Neural crest cell (in vitro differentiated cells): ENCODE measurements around the gene ASTN2. TPM values are rescaled to one million over a fixed set of nuclear protein-coding genes. Genes with fewer than 3 reads are reported as not detected.

Source experiments
- DNase-seq: peaks from one replicate; pipeline ENCODE4 v3.0.0; 2021; ENCODE audit warnings: low read depth, mixed read lengths, low spot score
- H3K27ac Mint-ChIP-seq: one replicate; pipeline ENCODE4 v1.8.0; 2021; ENCODE audit warnings: mild to moderate bottlenecking, mixed read lengths; ENCODE audit not compliant: unreplicated experiment
- H3K27me3 Mint-ChIP-seq: 2 replicates; pipeline ENCODE4 v1.8.0; 2021; ENCODE audit warnings: low read depth, mild to moderate bottlenecking, mixed read lengths
- H3K36me3 Mint-ChIP-seq: 2 replicates; pipeline ENCODE4 v1.8.0; 2021; ENCODE audit warnings: low read depth, mild to moderate bottlenecking, mixed read lengths
- H3K4me1 Mint-ChIP-seq: 2 replicates; pipeline ENCODE4 v1.8.0; 2021; ENCODE audit warnings: mixed read lengths
- H3K4me3 Mint-ChIP-seq: one replicate; pipeline ENCODE4 v1.8.0; 2021; ENCODE audit warnings: mild to moderate bottlenecking, mixed read lengths
- H3K9me3 Mint-ChIP-seq: 2 replicates; pipeline ENCODE4 v1.8.0; 2021; ENCODE audit warnings: mixed read lengths
- CTCF ChIP-seq: fragments of 200-600 bp; sonication (generic); conservative IDR thresholded peaks from 2 replicates; pipeline ENCODE4 v1.5.0; 2021; ENCODE audit warnings: antibody characterized with exemption, mild to moderate bottlenecking
- total RNA-seq: library from RNA; stranded (reverse); gene quantifications from 2 replicates; pipeline ENCODE4 v1.2.1, GENCODE V29; 2021

ASTN2 gene
- total RNA-seq, 1 donor from 2014 or later: 7.3 TPM

- DNase-seq: no peak
- no peak for TF ChIP-seq CTCF
- Mint-ChIP-seq H3K27me3 (peaks cover 10% of the 10 kb centered on the region), H3K9me3 (no peaks in the 10 kb centered on the region), H3K27ac (no peak overlapping the region), H3K36me3 (no peaks in the 10 kb centered on the region), H3K4me1 (peaks cover 9% of the 10 kb centered on the region), H3K4me3 (no peak overlapping the region)
Measured at GRCh38 chr9:117043159-117043558, 371.7 kb downstream of the ASTN2 start.

- H3K9me3 Mint-ChIP-seq: no peaks in the 10 kb centered on the region
- no peak for DNase-seq
- no peak overlapping the region for H3K4me3 Mint-ChIP-seq
- no peaks in the 10 kb centered on the region for H3K4me1 Mint-ChIP-seq
- no peak overlapping the region for H3K27ac Mint-ChIP-seq
- H3K27me3 Mint-ChIP-seq: peaks cover 18% of the 10 kb centered on the region
- no peaks in the 10 kb centered on the region for H3K36me3 Mint-ChIP-seq
- no peak for TF ChIP-seq CTCF
Measured at GRCh38 chr9:117035546-117035945, 379.3 kb downstream of the ASTN2 start.

- Mint-ChIP-seq H3K27ac (no peak overlapping the region), H3K4me3 (no peak overlapping the region), H3K36me3 (no peaks in the 10 kb centered on the region), H3K9me3 (no peaks in the 10 kb centered on the region), H3K4me1 (no peaks in the 10 kb centered on the region), H3K27me3 (peaks cover 18% of the 10 kb centered on the region)
- DNase-seq: peak; percentile 20
- no peak for TF ChIP-seq CTCF
Measured at GRCh38 chr9:117034866-117035265, 380.0 kb downstream of the ASTN2 start.

- no peaks in the 10 kb centered on the region for H3K36me3 Mint-ChIP-seq
- peaks cover 17% of the 10 kb centered on the region for H3K27me3 Mint-ChIP-seq
- no peak overlapping the region for H3K27ac Mint-ChIP-seq
- no peaks in the 10 kb centered on the region for H3K9me3 Mint-ChIP-seq
- H3K4me1 Mint-ChIP-seq: no peaks in the 10 kb centered on the region
- no peak overlapping the region for H3K4me3 Mint-ChIP-seq
- no peak for TF ChIP-seq CTCF
- DNase-seq: no peak
Measured at GRCh38 chr9:117030254-117030768, 384.5 kb downstream of the ASTN2 start.

- Mint-ChIP-seq H3K4me3 (no peak overlapping the region), H3K4me1 (no peaks in the 10 kb centered on the region), H3K27me3 (peaks cover 17% of the 10 kb centered on the region), H3K36me3 (no peaks in the 10 kb centered on the region), H3K9me3 (no peaks in the 10 kb centered on the region), H3K27ac (no peak overlapping the region)
- DNase-seq: no peak
- TF ChIP-seq CTCF: no peak
Measured at GRCh38 chr9:117029341-117029740, 385.5 kb downstream of the ASTN2 start.
